ENCODE results near the gene C18orf54. TPM values are rescaled to one million over a fixed set of nuclear protein-coding genes. Genes with fewer than 3 reads are reported as not detected.

The C18orf54 gene
- polyA plus RNA-seq, 1 experiment = 1.1 TPM

DNA sequence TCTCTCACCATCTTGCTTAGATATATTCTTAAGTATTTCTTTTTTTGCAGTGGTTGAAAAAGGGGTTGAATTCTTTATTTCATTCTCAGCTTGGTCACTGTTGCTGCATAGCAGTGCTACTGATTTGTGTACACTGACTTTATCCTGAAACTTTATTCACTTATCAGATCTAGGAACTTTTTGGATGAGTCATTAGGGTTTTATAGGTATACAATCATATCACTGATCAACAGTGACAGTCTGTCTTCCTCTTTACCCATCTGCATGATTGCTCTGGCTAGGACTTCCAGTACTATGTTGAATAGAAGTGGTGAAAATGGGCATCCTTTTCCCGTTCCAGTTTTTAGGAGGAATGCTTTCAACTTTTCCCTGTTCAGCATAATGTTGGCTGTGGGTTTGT is 6.5 kb upstream of the C18orf54 start:
- DNase-seq (ENCODE audit: low read depth) = no peak
- Histone ChIP-seq H3K4me3 (ENCODE audit: low read depth, low read length) (no peak overlapping the region), H3K27me3 (ENCODE audit: control insufficient read depth, insufficient read depth, low read length) (no peaks in the 10 kb centered on the region), H3K36me3 (ENCODE audit: control insufficient read depth, insufficient read depth, low read length) (no peaks in the 10 kb centered on the region)
- CTCF ChIA-PET = no interaction called here
- POLR2A ChIA-PET = no interaction called here
- TF ChIP-seq, protein P1, sequence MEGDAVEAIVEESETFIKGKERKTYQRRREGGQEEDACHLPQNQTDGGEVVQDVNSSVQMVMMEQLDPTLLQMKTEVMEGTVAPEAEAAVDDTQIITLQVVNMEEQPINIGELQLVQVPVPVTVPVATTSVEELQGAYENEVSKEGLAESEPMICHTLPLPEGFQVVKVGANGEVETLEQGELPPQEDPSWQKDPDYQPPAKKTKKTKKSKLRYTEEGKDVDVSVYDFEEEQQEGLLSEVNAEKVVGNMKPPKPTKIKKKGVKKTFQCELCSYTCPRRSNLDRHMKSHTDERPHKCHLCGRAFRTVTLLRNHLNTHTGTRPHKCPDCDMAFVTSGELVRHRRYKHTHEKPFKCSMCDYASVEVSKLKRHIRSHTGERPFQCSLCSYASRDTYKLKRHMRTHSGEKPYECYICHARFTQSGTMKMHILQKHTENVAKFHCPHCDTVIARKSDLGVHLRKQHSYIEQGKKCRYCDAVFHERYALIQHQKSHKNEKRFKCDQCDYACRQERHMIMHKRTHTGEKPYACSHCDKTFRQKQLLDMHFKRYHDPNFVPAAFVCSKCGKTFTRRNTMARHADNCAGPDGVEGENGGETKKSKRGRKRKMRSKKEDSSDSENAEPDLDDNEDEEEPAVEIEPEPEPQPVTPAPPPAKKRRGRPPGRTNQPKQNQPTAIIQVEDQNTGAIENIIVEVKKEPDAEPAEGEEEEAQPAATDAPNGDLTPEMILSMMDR (IDR thresholded peaks at IDR 0.05; ENCODE audit: insufficient read depth, low read depth, low read length) = no peak

DNA sequence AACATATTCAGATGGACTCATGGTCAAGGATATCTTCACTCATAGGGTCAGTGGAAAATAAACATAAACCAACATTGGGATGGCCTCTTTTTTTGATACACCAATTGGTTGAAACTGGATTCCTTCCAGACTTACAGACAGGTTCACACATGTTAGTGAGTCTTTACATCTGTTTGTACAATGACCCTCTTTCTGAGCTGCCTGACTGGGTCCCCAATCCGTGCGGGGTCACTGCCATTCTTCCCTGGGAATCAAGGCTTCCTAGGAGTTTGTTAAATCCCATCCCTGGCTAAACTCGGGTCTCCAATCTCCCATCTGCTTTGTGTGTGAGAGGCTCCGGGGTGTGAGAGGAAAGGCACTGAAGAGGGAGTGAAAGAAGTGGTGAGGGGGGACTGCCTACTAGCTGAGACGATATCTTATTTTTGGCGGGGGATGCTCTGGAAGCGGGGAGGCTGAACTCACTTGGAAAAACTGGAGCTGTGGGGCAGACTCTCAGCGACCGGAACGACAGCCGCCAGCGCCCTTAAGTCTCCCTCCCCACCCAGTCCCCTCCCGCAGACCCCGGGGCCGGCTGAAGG is 535 bp upstream of the C18orf54 start:
- no peak for DNase-seq (ENCODE audit: low read depth)
- peak overlapping the region; percentile 80 for H3K4me3 ChIP-seq (ENCODE audit: low read depth, low read length)
- POLR2A ChIA-PET = interaction anchor here (0.5 kb wide), 1 partner anchor 12 kb away, joined by 3 read pairs; no protein-coding TSS in a partner anchor
- CTCF ChIA-PET = interaction anchor here (0.9 to 1.6 kb wide), 11 partner anchors 13 to 315 kb away, joined by 3 to 5 read pairs (median 3); no protein-coding TSS in a partner anchor
- H3K27me3 ChIP-seq (ENCODE audit: control insufficient read depth, insufficient read depth, low read length) = no peaks in the 10 kb centered on the region
- TF ChIP-seq, protein P1 (IDR thresholded peaks at IDR 0.05; ENCODE audit: insufficient read depth, low read depth, low read length) = no peak
- H3K36me3 ChIP-seq (ENCODE audit: control insufficient read depth, insufficient read depth, low read length) = no peaks in the 10 kb centered on the region

DNA sequence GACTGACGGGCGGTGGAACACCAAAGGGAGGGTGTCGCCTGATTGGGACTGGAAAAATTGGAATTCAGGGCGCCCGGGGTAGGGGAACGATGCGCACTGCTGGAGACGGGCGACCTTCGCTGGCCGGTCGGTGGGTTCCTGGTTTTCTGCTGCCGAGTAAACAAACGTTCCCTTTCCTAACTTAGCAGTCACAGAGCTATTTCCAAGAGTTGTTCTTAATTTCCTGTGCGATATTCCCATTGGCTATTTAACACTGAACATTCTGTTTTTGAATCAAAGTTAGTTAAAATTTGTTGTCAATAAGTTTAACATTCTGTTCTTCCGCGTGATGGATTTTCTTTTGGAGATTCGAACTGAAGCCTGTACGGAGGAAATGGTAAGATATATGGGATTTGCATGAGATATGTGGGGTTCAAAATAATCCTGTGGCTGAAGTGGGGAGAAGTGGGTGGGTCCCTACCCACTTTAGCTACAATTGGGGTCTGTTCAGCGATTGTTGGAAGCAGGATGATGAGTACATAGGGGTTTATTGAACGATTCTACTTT is 862 bp downstream of the C18orf54 start:
- no peak for DNase-seq (ENCODE audit: low read depth)
- H3K4me3 ChIP-seq (ENCODE audit: low read depth, low read length) = peak overlapping the region; percentile 80
- ChIA-PET POLR2A (no interaction called here), CTCF (no interaction called here)
- TF ChIP-seq, protein P1 (IDR thresholded peaks at IDR 0.05; ENCODE audit: insufficient read depth, low read depth, low read length) = no peak
- no peaks in the 10 kb centered on the region for H3K27me3 ChIP-seq (ENCODE audit: control insufficient read depth, insufficient read depth, low read length)
- no peaks in the 10 kb centered on the region for H3K36me3 ChIP-seq (ENCODE audit: control insufficient read depth, insufficient read depth, low read length)

DNA sequence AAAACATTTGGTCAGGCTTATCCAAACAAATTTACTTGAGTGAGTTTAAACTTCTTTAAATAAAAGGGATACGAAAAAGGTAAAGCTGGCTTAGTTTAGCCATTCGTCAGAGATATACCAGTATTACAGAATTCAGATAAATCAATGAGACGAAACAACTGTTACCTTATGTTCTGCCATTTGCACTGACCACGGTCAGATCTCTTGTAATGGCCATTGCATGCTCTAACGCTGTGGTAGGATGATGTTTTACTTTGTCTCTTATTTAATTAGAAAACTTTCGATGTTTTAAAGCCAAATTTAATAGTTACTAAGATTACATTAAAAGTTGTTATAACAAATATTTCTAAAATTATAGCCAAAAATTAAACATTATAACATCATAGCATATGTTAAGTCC is 1.5 kb downstream of the C18orf54 start:
- Histone ChIP-seq H3K4me3 (ENCODE audit: low read depth, low read length) (peak overlapping the region; percentile 80), H3K27me3 (ENCODE audit: control insufficient read depth, insufficient read depth, low read length) (no peaks in the 10 kb centered on the region), H3K36me3 (ENCODE audit: control insufficient read depth, insufficient read depth, low read length) (no peaks in the 10 kb centered on the region)
- no peak for DNase-seq (ENCODE audit: low read depth)
- CTCF ChIA-PET = no interaction called here
- TF ChIP-seq, protein P1 (IDR thresholded peaks at IDR 0.05; ENCODE audit: insufficient read depth, low read depth, low read length) = no peak
- POLR2A ChIA-PET = interaction anchor here (0.6 kb wide), 1 partner anchor 138 kb away, joined by 4 read pairs; no protein-coding TSS in a partner anchor

DNA sequence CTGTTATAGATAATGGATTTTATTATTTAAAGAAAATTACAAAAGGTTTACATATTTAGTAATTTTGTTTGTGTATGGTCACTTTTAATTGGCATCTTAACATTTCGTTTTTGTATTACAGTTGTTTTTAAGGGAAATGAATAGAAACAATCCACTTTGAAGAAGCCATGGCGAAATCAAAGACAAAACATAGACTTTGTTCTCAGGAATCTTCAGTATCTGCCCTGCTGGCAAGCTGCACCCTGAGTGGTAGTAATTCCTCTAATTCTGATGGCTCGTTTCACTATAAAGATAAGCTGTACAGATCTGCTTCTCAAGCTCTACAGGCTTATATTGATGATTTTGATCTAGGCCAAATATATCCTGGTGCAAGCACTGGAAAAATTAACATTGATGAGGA is 2.7 kb downstream of the C18orf54 start:
- ChIA-PET CTCF (no interaction called here), POLR2A (no interaction called here)
- H3K36me3 ChIP-seq (ENCODE audit: control insufficient read depth, insufficient read depth, low read length) = no peaks in the 10 kb centered on the region
- no peak overlapping the region for H3K4me3 ChIP-seq (ENCODE audit: low read depth, low read length)
- no peaks in the 10 kb centered on the region for H3K27me3 ChIP-seq (ENCODE audit: control insufficient read depth, insufficient read depth, low read length)
- TF ChIP-seq, protein P1 (IDR thresholded peaks at IDR 0.05; ENCODE audit: insufficient read depth, low read depth, low read length) = no peak
- no peak for DNase-seq (ENCODE audit: low read depth)

All from BJ (cell line).